HG02678 (cell line): Measurements from ENCODE around the gene EPHA4.
"Not testable (repeated sequence)": the region's sequence is repeated elsewhere in the genome, so short reads cannot be mapped to it uniquely, and the experiment has no call there.

ENCODE experiments used
- ATAC-seq: cut with Tn5 transposase; IDR thresholded peaks from one replicate; pipeline ENCODE4 v1.9.1; 2021; ENCODE audit warnings: mild to moderate bottlenecking, moderate library complexity; ENCODE audit not compliant: unreplicated experiment

The EPHA4 gene

DNA sequence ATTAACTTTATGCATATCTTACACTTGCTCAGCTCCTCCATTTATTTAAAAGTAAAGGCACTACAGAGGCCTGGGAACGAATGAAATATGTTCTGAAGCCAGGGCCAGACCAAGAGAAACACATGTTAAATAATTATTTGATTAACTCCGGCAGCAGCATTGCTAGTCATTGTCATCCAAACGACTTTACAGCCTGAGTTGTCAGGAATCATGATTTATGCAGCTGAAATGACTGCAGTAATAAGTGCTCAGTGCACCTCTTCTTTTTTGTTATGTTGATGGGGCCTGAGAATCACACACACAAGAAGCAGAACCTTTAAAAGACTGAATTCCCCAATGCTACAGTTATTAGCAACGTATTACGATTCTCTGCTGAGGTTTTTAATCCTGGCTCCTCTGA lies 58.9 kb downstream of the EPHA4 start:
- ATAC-seq = no peak

DNA sequence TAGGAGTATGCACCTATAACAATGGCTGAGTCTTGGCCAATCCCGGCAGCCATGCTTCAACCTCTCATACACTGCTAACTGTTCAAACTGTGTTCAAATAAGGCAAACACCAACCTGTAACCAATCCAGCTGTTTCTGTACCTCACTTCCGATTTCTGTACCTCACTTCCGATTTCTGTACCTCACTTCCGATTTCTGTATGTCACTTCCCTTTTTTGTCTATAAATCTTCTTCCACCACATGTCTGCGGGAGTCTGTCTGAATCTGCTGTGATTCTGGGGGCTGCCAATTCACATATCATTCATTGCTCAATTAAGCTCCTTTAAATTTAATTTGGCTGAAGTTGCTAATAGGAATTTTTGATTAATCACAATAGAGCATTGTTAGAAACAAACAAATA lies 60.8 kb downstream of the EPHA4 start:
- ATAC-seq = not testable (repeated sequence)

DNA sequence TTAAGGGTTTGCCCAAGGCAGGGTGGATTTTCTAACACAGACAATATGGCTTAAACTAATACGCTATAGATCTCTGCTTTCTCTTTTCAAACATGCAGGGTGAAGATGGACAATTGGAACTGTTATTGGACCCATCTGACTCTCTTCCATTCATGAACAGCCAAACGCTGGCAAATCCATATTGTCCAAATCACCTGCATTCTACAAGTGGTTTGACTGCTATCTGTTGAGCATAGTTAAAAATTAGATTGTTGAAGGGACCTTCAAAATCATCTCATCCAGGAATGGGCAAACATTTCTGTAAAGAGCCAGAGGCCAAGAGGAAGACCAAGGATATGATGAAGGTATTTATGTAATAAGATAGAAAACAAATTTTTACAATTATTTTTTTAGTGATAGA lies 65.6 kb downstream of the EPHA4 start:
- no peak for ATAC-seq

DNA sequence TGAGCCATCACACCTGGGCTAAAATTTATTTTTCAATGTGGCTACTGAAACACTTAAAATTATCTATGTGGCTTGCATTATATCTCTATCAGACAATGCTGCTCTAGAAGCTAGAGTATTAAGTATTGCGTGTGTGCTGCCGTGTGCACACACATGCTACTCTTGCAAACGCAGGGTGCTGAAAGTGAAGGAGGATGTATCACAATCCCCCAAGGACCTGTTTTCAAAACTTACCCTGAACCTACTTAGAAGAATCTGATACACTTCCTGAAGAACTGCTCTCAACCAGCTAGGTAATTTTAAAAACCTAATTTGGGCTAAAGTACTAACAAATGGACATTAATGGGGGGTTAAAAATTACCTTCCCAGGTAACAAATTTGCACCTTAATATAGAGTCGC lies 66.5 kb downstream of the EPHA4 start:
- no peak for ATAC-seq

DNA sequence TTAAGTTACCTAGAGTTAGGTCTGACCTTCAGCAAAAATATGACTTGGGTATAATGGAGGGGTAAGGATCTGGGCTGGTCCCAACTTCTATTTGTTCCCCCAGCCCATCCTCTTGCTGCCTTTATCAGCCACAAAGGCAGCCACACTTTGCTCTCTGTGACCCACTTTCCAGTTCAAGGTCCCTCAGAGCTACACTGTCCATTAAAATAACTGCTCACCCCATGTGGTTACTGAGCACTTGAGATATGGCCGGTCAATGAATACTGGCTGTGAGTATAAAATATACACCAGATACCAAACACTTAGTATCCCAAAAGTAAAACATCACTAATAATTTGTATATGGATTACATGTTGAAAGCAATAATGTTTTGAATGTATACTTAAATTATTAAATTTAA lies 67.2 kb downstream of the EPHA4 start:
- ATAC-seq = no peak

DNA sequence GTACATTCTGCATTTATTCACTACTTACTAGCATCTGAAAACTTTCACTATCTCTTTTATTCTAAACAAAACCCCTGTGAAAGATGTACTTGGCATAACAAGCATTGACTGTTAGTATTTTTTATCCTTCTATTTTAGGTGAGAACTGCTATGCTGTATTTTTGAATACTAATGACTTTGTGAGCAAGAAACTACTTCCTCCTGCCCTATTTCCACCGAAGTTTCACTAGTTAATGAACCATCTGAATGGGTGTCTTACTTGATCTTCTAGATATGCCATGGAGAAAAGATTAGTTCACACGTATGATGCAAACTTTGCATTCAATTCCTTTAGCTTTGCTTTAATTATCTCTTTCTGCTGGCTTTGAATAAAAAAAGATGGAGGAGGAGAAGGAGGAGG lies 68.1 kb downstream of the EPHA4 start:
- no peak for ATAC-seq

DNA sequence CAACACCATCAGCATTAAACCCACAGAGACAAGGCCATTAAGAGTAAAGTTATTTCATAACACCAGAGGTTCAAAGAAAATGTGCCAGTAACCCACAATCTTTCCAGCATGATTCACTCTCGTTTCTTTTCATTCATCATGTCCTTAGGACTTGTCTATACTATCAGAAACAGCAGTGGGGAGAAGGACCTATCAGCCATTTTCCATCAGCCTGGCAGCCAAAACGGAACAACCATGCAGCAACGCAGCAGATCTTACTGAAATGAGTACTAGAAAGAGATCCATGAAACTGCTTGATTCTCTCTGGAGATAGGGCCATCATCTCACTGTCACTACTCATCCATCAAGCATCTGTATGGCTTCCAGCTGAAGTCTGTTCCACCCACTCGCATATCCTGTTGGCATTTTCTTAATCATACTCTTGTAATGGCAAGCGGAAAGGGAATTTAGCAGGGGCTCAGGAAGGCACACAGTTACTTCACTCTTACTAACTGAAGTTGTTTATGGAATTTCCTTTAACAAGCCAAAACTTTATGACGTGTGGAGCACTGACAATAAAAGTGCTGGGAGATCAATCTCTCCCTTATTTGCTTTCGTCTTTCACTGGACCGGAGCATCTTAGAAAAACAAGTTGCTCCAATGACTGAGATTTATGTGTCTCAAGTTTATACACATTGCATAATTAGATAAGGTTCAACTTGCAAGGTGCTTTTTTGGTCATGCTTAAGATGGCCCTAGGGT lies 69.7 kb downstream of the EPHA4 start:
- ATAC-seq = no peak

DNA sequence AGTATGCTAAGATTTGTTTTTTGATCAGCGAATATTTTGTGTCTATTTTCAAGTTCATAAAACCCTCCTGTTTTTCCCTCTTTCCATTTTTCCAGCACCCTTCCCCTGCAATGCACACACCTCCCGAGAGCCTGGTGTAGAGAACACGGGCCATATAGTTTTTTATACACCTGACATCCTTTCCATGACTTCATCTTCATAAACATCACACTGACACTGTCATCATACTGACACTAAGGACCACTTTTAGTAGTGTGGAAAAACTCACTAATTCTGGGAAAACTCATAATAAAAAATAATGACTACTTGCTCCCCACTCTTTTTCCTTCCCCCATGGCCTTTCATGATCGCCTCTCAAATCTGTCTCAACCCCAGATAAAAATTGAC lies 70.2 kb downstream of the EPHA4 start:
- ATAC-seq = no peak

DNA sequence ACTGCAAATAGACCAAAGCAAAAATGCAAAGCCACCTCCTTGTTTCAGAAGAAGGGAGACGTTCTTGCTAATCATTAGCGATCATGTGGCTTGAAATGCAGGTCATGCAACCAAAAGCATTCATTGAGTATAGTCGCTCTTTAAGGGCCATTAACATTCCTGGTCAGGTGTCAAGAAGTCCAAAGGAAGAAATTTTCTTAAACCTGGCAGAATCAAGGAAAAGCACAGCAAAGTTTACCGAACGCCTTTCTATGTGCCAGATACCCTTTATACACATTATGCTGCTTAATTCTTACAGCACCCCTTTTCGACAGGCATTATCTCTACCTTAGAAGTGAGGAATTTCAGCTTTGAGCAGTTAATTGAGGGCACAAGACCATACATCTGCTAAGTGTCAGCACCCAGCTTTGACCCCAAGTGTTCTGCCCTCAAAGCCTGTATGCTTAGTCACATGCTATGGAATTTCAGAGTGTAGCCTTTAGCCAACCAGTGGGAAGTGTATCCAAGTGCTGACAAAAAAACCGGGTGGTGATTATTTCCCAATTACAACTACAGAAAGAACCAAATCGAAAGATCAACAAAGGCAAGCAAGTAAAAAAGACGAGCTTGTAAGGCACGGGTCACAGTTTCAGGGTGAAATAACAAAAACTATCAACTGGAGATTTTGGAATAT lies 70.8 kb downstream of the EPHA4 start:
- no peak for ATAC-seq

DNA sequence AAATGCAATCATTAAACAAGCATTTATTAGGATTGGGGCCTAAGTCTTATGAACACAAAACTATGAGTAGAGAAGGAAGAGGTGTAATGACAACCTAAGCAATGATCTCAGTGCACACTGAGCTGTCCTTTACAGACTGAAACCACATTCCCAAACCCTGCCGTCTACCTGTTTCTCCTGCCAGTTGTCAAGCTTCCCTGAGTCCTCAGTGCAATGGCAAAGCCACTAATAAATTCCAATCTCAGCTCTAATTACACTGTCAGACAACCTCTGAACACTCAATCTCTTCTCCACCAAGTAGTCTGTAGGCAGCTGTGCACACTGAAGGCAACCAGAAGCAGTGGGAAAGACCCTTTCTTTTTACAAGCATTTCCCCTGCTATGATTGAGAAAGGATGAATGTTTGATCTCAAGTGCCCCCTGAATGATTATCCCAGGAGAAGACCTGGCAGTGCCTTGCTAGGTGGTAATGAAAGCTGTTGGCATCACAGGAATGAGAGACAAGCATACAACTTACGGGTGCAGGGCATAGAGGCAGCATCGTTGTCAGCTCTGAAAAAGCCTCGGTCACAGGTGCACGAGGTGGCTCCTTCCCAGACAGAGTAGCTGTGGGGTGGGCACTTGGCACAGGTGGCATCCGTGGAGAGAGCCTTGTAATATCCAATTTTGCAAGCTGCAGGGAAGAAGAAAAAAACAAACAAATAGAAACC lies 71.4 kb downstream of the EPHA4 start:
- ATAC-seq = no peak

DNA sequence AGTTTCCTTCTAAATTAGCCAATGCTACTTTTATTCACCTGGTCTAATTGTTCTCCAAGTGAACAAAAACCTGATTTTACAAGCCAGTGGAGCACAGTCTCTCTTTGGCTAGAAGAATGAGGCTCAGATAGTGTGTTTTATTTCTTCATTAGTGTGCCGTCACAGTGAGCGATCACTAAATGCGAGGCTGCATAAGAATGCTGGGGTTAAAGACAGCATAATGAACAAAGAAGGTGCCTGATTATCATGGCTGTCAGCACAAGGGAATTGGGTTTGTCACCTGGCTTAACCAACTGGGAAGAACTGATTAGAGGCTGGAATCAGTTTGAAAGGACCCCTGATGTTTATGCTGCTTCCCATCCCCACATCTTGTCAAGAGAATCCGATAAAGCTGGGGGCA lies 76.4 kb downstream of the EPHA4 start:
- ATAC-seq = no peak

DNA sequence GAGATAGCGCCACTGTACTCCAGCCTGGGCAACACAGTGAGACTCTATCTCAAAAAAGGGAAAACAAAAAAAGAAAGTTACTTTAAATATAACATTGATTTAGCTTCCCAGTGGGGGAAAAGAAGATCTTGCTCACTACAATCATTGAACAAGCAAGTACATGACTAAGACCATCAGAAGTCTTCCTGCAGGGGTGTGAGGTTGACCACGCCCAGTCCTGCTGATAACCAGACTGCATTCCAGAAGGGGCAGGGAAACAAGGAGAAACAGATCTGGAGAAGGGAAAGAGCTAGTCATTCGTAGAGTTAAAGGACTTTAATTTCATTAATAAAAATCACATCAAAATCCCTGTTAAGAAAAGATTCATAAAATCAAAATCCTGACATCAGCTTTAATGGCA lies 77.5 kb downstream of the EPHA4 start:
- no peak for ATAC-seq

DNA sequence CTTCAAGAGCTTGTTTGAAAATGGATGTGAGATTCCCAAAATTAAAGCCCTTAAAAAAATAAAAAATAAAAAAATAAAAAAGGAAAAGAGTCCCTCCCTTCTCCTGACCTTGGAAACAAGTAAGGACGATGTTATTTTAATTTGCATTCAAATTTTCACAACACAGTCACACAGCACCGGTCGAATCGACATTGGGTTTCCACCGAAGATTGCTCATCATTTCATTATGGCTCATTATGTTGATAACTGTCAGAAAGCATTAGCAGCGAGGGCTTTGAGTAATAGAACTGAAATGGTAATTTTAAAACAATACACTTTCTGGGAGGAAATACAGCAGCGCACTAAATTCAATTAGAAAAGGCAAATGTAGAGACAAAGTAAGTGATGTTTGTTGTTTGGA lies 78.7 kb downstream of the EPHA4 start:
- no peak for ATAC-seq

DNA sequence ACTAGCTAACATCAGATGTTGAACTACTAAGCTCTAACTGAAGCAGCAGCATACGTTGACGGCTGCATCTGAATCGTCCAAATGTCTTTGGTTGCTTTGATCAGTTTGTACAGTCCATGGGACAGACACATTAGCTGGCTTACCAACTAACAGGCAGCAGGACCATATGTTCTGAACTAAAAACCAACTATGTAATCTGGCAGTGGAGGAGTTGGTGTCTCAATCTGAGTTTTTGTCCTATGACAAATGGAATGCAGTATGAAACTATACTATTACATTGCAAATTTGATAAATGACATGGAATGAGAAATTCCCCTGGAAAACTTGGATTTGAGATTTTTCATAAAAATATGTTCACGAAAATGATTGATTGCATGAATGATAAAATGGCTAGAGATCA lies 79.5 kb downstream of the EPHA4 start:
- no peak for ATAC-seq

DNA sequence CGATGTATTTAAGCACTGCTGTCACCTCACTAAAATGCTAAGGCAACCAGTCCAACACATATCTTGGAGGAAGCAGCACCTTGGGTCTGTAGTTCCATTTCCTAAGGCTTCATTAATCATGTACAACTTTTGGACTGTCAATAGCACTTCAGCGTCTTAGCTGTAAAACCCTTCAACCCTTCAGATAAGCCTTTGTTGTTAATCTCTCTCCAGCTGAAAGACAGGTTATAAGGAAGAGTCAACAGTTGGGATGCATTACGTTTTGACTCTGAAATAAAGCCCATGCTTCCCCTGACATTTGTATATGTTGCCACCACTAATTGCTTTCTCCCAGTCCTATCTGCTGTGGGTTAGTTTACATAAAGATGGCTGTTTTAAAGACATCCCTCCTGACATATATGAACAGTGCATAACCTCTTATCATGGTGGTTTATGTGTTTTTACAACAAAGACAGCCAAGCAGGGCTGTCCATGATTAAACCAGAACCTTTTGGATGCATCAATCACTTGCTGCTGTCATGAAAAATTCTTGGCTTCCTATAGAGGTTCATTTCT lies 81.5 kb downstream of the EPHA4 start:
- ATAC-seq = no peak

DNA sequence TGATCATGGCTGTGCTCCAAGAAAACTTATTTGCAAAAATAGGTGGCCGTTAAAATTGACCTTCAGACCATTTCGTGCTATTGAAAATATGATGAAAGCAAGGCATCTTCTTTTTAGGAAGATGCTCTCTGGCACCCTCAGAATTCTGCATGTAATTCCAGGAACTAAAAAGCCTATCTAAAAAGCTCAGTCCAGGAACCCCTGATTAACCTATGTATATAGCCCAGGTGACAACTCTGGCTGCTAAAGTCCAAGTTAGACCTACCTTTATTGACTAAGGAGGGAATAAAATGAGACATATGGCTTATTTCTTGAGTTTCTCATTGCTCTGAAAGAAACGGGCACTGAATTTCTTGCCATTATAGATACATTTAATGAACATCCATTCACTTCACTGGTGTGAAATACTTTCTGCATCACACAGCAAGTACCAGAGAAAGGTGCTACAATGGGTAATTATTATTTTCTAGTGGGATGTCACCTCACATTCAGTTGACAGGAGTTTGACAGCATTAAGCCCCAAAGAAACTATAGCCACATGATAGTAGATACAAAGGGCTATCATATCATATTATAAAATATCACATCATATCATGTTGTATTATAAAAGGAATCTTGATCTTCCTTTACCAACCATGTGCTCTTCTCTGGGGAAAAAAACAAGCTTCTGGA lies 83.8 kb downstream of the EPHA4 start:
- ATAC-seq = no peak

DNA sequence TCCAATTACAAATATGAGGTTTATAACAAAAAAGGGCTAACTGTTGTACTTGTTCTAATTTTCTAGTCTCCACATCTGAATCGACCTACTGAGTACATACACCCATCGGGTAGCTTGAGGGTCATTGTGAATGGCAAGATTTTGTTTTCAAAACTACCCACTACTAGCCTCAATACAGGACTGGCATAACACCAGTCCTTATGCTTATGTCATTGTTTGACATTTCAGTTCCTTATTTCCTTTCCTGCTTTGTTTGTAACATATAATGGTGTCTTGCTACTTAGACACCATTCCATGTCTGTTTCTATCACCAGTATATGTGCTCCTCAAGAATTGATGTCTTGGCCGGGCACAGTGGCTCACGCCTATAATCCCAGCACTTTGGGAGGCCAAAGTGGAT lies 86.0 kb downstream of the EPHA4 start:
- no peak for ATAC-seq

DNA sequence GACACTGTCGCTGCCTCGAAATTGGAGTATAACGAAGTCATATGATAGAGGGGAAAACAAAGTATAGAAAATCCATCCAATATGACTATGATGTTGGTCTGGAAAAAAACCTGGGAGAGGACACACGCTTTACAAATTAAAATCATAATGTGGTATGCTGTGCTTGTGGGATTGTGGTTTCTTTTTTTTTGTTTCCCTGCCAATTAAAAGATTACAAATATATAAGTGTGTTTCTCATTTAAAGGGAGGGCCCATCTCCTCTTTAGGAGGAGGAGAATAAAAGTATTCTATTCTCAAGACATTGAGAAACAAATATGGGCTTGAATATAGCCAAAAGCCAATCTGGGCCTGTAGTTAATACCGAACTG lies 86.6 kb downstream of the EPHA4 start:
- no peak for ATAC-seq

DNA sequence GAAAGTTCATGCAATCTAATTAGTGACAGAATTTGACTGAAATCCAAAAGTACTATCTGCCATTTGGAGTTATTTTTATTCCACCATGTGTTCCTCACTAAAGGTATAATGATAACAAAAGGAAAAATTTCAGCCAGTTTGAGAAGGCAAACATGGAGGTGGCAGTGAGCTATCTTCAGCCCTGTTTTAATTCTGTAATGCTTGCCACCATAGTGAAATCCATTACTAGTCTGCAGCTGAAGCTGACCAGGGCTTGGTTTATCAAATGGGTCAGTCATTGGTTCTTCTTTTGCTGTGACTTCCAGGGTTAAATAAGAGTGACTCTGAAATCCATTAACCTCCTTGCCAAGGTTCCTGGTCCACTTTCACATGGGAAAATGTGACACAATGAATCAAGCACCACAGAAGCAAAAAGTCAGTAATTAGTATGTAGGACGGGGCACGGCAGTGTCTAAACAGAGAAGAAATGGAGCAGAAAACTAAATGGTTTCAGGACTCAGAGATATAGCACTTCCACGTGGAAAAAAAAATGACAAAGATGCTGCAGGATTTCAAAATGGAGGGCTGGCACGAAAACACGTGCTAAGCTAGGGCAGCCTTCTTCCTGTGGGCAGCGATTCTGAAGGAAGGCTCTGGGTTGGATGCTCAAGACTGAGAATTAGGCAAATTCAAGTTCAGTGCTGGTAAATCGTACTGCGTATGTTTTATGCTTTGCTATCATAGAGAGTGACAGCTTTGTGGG lies 87.2 kb downstream of the EPHA4 start:
- no peak for ATAC-seq

DNA sequence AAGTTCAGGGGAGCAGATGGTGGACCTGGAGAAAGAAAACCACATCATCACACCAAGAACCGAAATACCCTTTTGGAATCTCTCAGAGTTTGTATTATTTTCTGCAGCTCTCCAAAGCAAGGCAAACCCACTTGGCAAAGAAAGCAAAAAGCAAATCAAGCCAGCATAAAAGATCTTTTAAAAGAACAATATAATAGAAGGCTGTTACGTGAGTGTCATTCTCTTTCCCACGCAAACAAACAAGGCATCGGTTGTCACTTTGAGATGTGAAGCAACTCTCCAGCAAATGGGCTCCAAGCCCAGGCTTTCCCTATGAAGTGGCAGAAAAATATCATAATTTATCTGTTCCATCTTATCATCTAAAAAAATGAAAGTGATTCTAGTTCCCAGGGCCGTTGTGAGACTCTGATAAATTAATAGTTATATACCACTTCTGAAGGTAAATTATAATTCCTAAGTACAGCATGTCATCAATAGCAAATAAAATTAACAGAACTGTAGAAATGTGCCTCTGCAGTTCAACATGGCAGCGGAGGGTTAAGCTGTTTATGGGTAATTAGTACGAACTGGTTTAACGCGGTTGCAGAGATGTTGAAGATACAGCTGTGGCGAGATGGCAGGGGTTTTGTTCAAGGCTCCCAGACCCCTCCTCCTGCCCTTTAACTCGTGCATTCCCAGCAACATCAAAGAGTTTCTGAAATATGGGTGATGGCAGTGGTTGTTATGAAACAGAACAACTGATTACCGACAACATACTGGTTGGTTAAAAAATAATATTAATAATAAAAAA lies 89.2 kb downstream of the EPHA4 start:
- no peak for ATAC-seq
